IMR-90 (cell line): Measurements from ENCODE around the gene EBF3. TPM values are rescaled to one million over a fixed set of nuclear protein-coding genes. Genes with fewer than 3 reads are reported as not detected.

ENCODE experiments used
- ATAC-seq: fragments of 200-7000 bp; cut with Tn5 transposase; 2 replicates; pipeline ENCODE4 v1.9.1; 2020; ENCODE audit warnings: low read depth, mild to moderate bottlenecking, moderate library complexity
- BruUV-seq: library from RNA; stranded (reverse); fragments of 400-500 nt; replicated peaks from 2 replicates; lab custom pipeline; 2021; lab: Mats Ljungman, UMichigan
- CTCF ChIA-PET: fragments of 300-600 bp; formaldehyde crosslinking; extraction: SDS; loops from one replicate; lab custom pipeline; 2021; ENCODE audit warnings: antibody characterized with exemption; lab: Yijun Ruan, JAX
- POLR2A ChIA-PET: fragments of 300-600 bp; sonication (Branson Sonifier 250); formaldehyde crosslinking; loops from one replicate; lab custom pipeline; 2022; ENCODE audit warnings: antibody characterized with exemption; ENCODE audit not compliant: unreplicated experiment; lab: Charles Lee
- DNase-seq: peaks from one replicate; pipeline ENCODE4 v3.0.0; 2013
- H2AFZ ChIP-seq: replicated peaks from 2 replicates; pipeline ENCODE3; 2013; ENCODE audit warnings: low read length, mild to moderate bottlenecking; ENCODE audit not compliant: poor library complexity
- H2AK5ac ChIP-seq: 2 replicates; pipeline ENCODE4 v1.6.1; 2013; ENCODE audit warnings: low read depth, low read length, inconsistent platforms
- H2AK9ac ChIP-seq: replicated peaks from 2 replicates; pipeline ENCODE3; 2013; ENCODE audit warnings: mild to moderate bottlenecking, low read depth, low read length, moderate library complexity; ENCODE audit not compliant: poor library complexity
- H2BK120ac ChIP-seq: 2 replicates; pipeline ENCODE4 v1.6.1; 2013; ENCODE audit warnings: low read depth, low read length, inconsistent platforms
- H2BK15ac ChIP-seq: 3 replicates; pipeline ENCODE4 v1.6.1; 2013; ENCODE audit warnings: low read depth, low read length, inconsistent platforms
- H2BK20ac ChIP-seq: 2 replicates; pipeline ENCODE4 v1.6.1; 2013; ENCODE audit warnings: low read depth, mild to moderate bottlenecking, inconsistent platforms, low read length, moderate library complexity
- H2BK5ac ChIP-seq: 2 replicates; pipeline ENCODE4 v1.6.1; 2013; ENCODE audit warnings: mild to moderate bottlenecking, low read depth, low read length, inconsistent platforms; ENCODE audit not compliant: poor library complexity, severe bottlenecking
- H3K14ac ChIP-seq: replicated peaks from 2 replicates; pipeline ENCODE4 v1.6.1; 2013; ENCODE audit warnings: low read depth, low read length, inconsistent platforms
- H3K18ac ChIP-seq: 2 replicates; pipeline ENCODE4 v1.6.1; 2013; ENCODE audit warnings: low read depth, low read length, control low read depth
- H3K23ac ChIP-seq: 2 replicates; pipeline ENCODE4 v1.6.1; 2013; ENCODE audit warnings: low read depth, low read length, inconsistent platforms
- H3K27ac ChIP-seq: 2 replicates; pipeline ENCODE4 v1.5.1; 2013; ENCODE audit warnings: mild to moderate bottlenecking, control low read depth, low read length; ENCODE audit not compliant: insufficient read depth
- H3K27me3 ChIP-seq: 2 replicates; pipeline ENCODE4 v1.6.1; 2013; ENCODE audit warnings: low read length; ENCODE audit not compliant: control insufficient read depth, insufficient read depth
- H3K36me3 ChIP-seq: 2 replicates; pipeline ENCODE4 v1.6.1; 2013; ENCODE audit warnings: low read length, mixed read lengths; ENCODE audit not compliant: control insufficient read depth, insufficient read depth
- H3K4ac ChIP-seq: 2 replicates; pipeline ENCODE4 v1.6.1; 2013; ENCODE audit warnings: low read depth, low read length, inconsistent platforms
- H3K4me1 ChIP-seq: 2 replicates; pipeline ENCODE4 v1.6.1; 2013; ENCODE audit warnings: low read length, mixed read lengths; ENCODE audit not compliant: control insufficient read depth, insufficient read depth
- H3K4me2 ChIP-seq: 2 replicates; pipeline ENCODE4 v1.6.1; 2013; ENCODE audit warnings: low read depth, mild to moderate bottlenecking, control low read depth, low read length, moderate library complexity
- H3K4me3 ChIP-seq: 2 replicates; pipeline ENCODE4 v1.5.1; 2013; ENCODE audit warnings: low read depth, mild to moderate bottlenecking, control low read depth, low read length, moderate library complexity; ENCODE audit not compliant: insufficient read depth
- H3K56ac ChIP-seq: 2 replicates; pipeline ENCODE4 v1.6.1; 2013; ENCODE audit warnings: low read length, inconsistent platforms; ENCODE audit not compliant: insufficient read depth; ENCODE audit errors: extremely low read depth
- H3K79me1 ChIP-seq, 2 experiments: 2 replicates each; pipeline ENCODE4 v1.6.1; 2013; ENCODE audit warnings: low read length in 2 of 2, inconsistent platforms in 1 of 2, low read depth in 1 of 2
- H3K9ac ChIP-seq: 2 replicates; pipeline ENCODE4 v1.6.1; 2013; ENCODE audit warnings: low read depth, low read length, control low read depth
- H3K9me1 ChIP-seq: 2 replicates; pipeline ENCODE4 v1.6.1; 2013; ENCODE audit warnings: low read length, inconsistent platforms; ENCODE audit not compliant: insufficient read depth
- H3K9me3 ChIP-seq: 2 replicates; pipeline ENCODE4 v1.6.1; 2013; ENCODE audit warnings: low read length; ENCODE audit not compliant: control insufficient read depth, insufficient read depth
- H4K20me1 ChIP-seq: 2 replicates; pipeline ENCODE4 v1.6.1; 2013; ENCODE audit warnings: low read length, inconsistent platforms; ENCODE audit not compliant: insufficient read depth
- H4K5ac ChIP-seq: 2 replicates; pipeline ENCODE4 v1.6.1; 2013; ENCODE audit warnings: mild to moderate bottlenecking, low read depth, low read length, control low read depth
- H4K8ac ChIP-seq, 2 experiments: 2 replicates each; pipeline ENCODE4 v1.6.1; 2013; ENCODE audit warnings: low read depth in 2 of 2, low read length in 2 of 2, control low read depth in 1 of 2, inconsistent platforms in 1 of 2
- H4K91ac ChIP-seq: 2 replicates; pipeline ENCODE4 v1.6.1; 2013; ENCODE audit warnings: low read depth, low read length, inconsistent platforms; ENCODE audit not compliant: insufficient read depth
- BHLHE40 ChIP-seq: fragments of 150-350 bp; IDR thresholded peaks from 2 replicates; pipeline ENCODE4 v1.6.1; 2016; ENCODE audit warnings: mild to moderate bottlenecking, low read depth, low read length
- MAFK ChIP-seq: IDR thresholded peaks from 2 replicates; pipeline ENCODE4 v1.6.1; 2012; ENCODE audit warnings: low read depth, low read length, improper control_type of control experiment
- MAZ ChIP-seq: IDR thresholded peaks from 2 replicates; pipeline ENCODE4 v1.6.1; 2012; ENCODE audit warnings: low read depth, mild to moderate bottlenecking, low read length, improper control_type of control experiment, moderate library complexity, borderline replicate concordance
- MXI1 ChIP-seq: IDR thresholded peaks from 2 replicates; pipeline ENCODE4 v1.6.1; 2012; ENCODE audit warnings: low read depth, mild to moderate bottlenecking, low read length, moderate library complexity, borderline replicate concordance
- POLR2A ChIP-seq: IDR thresholded peaks from 2 replicates; pipeline ENCODE4 v1.6.1; 2012; ENCODE audit warnings: mild to moderate bottlenecking, low read depth, low read length
- RAD21 ChIP-seq: IDR thresholded peaks from 2 replicates; pipeline ENCODE4 v1.6.1; 2012; ENCODE audit warnings: low read length, improper control_type of control experiment
- SMC3 ChIP-seq: fragments of 150-350 bp; IDR thresholded peaks from 2 replicates; pipeline ENCODE4 v1.6.1; 2016; ENCODE audit warnings: low read depth, mild to moderate bottlenecking, antibody characterized with exemption, low read length, moderate library complexity
- WGBS, 2 experiments: methylation state at CpG; one replicate each; pipeline versions ENCODE4 v1.1.5 to v1.1.7; 2013; ENCODE audit warnings: missing lambda C conversion rate in 2 of 2; ENCODE audit not compliant: insufficient read length in 1 of 2; ENCODE audit errors: extremely low coverage in 2 of 2; 5-methylcytosine and 5-hydroxymethylcytosine counted together
- dilution Hi-C: fragments of 300-500 bp; cut with HindIII; formaldehyde crosslinking; loops from one replicate; pipeline ENCODE4 v1.14.3; 2018; ENCODE audit warnings: low sequenced_read_pairs; ENCODE audit not compliant: unreplicated experiment
- in situ Hi-C: fragments of 300-500 bp; cut with MboI; formaldehyde crosslinking; loops from 3 replicates; pipeline ENCODE4 v1.14.3; 2019; ENCODE audit warnings: low sequenced_read_pairs, inconsistent platforms, mixed read lengths
- intact Hi-C: fragments of 100-400 bp; cut with micrococcal nuclease; formaldehyde crosslinking; loops from 2 replicates; pipeline ENCODE4 v1.10.0; 2022
- polyA plus RNA-seq, 3 experiments: library from polyadenylated mRNA; depleted of rRNA; stranded (reverse); fragments of >200 nt; gene quantifications; 2 replicates each; pipeline ENCODE4 v1.2.3, GENCODE V29; 2012; ENCODE audit warnings: low replicate concordance in 1 of 3
- total RNA-seq: library from RNA; depleted of rRNA; stranded (reverse); fragments of >200 nt; gene quantifications from 2 replicates; pipeline ENCODE4 v1.2.3, GENCODE V29; 2012
- TF ChIP-seq, protein P1 (sequence below): conservative IDR thresholded peaks from 2 replicates; pipeline ENCODE4 v1.5.1; 2012; ENCODE audit warnings: mild to moderate bottlenecking, low read depth, low read length, improper control_type of control experiment
- TF ChIP-seq, protein P2 (sequence below): fragments of 150-350 bp; IDR thresholded peaks from 2 replicates; pipeline ENCODE4 v1.6.1; 2016; ENCODE audit warnings: low read depth, mild to moderate bottlenecking, low read length, moderate library complexity, borderline replicate concordance
- TF ChIP-seq, protein P3 (sequence below): fragments of 150-350 bp; IDR thresholded peaks from 2 replicates; pipeline ENCODE4 v1.6.1; 2017; ENCODE audit warnings: mild to moderate bottlenecking, antibody characterized with exemption, low read length, low read depth

Gene EBF3
- total and polyA plus RNA-seq, 2 of the 4 experiments (the other 2 are of a cell fraction) = 0.36 to 0.70 TPM

DNA sequence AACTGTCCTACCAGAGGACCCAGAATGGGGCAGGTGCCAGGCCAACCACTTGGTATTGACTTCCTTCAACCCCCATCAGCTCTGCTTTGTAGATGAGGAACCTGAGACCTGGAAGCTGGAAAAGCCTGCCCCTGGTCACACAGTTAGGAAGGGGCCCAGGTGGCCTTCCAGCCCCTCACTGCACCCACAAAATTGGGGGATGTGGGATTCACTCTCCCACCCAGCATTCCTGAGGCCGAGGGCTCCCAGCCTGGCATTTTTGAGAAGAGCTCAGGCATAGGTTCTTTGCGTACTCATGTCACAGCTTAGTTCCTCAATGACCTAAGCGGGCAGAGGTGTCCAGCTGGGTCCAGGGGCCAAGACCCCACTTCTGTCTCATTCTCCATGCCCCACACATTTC, 46.1 kb downstream of the EBF3 start:
- no peak overlapping the region for H2AK5ac ChIP-seq
- H3K4ac ChIP-seq = no peak overlapping the region
- no TSS peak for BruUV-seq
- no peaks in the 10 kb centered on the region for H3K27me3 ChIP-seq
- H3K9me3 ChIP-seq = peaks cover 15% of the 10 kb centered on the region; the same call in 1 of the 2 replicates
- no peak overlapping the region for H3K23ac ChIP-seq
- dilution Hi-C loops (no loop called here), intact Hi-C loops (no loop called here), in situ Hi-C loops (no loop called here)
- H2BK15ac ChIP-seq = no peak overlapping the region
- H2AFZ ChIP-seq = no peak overlapping the region
- ATAC-seq = no peak
- 33% methylated on average over 1 of the region's 3 CpGs; no CpG with 5 or more reads in 1 of the 2 experiments for WGBS, 2 experiments
- no peaks in the 10 kb centered on the region; the same call in 1 of the 2 replicates for H4K20me1 ChIP-seq
- no peak overlapping the region for H2AK9ac ChIP-seq
- no peak overlapping the region for H4K5ac ChIP-seq
- H3K4me2 ChIP-seq = no peak overlapping the region
- no peaks in the 10 kb centered on the region for H3K9me1 ChIP-seq
- no peak overlapping the region for H3K9ac ChIP-seq
- no peak overlapping the region for H2BK5ac ChIP-seq
- H2BK120ac ChIP-seq = no peak overlapping the region
- DNase-seq = no peak
- H2BK20ac ChIP-seq = no peak overlapping the region
- no peak overlapping the region for H4K8ac ChIP-seq
- H3K79me1 ChIP-seq = no peaks in the 10 kb centered on the region
- H4K91ac ChIP-seq = no peak overlapping the region
- CTCF ChIA-PET = no interaction called here
- H3K4me1 ChIP-seq = no peaks in the 10 kb centered on the region
- H3K36me3 ChIP-seq = no peaks in the 10 kb centered on the region
- H3K18ac ChIP-seq = no peak overlapping the region
- H3K14ac ChIP-seq = no peak overlapping the region
- no peak overlapping the region for H3K27ac ChIP-seq
- H3K56ac ChIP-seq = no peak overlapping the region
- TF ChIP-seq POLR2A (no peak), SMC3 (no peak), MAFK (no peak), BHLHE40 (no peak), MXI1 (no peak), RAD21 (no peak), MAZ (no peak)
- TF ChIP-seq, protein P1, sequence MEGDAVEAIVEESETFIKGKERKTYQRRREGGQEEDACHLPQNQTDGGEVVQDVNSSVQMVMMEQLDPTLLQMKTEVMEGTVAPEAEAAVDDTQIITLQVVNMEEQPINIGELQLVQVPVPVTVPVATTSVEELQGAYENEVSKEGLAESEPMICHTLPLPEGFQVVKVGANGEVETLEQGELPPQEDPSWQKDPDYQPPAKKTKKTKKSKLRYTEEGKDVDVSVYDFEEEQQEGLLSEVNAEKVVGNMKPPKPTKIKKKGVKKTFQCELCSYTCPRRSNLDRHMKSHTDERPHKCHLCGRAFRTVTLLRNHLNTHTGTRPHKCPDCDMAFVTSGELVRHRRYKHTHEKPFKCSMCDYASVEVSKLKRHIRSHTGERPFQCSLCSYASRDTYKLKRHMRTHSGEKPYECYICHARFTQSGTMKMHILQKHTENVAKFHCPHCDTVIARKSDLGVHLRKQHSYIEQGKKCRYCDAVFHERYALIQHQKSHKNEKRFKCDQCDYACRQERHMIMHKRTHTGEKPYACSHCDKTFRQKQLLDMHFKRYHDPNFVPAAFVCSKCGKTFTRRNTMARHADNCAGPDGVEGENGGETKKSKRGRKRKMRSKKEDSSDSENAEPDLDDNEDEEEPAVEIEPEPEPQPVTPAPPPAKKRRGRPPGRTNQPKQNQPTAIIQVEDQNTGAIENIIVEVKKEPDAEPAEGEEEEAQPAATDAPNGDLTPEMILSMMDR = no peak
- TF ChIP-seq, protein P2, sequence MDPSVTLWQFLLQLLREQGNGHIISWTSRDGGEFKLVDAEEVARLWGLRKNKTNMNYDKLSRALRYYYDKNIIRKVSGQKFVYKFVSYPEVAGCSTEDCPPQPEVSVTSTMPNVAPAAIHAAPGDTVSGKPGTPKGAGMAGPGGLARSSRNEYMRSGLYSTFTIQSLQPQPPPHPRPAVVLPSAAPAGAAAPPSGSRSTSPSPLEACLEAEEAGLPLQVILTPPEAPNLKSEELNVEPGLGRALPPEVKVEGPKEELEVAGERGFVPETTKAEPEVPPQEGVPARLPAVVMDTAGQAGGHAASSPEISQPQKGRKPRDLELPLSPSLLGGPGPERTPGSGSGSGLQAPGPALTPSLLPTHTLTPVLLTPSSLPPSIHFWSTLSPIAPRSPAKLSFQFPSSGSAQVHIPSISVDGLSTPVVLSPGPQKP = no peak
- TF ChIP-seq, protein P3, sequence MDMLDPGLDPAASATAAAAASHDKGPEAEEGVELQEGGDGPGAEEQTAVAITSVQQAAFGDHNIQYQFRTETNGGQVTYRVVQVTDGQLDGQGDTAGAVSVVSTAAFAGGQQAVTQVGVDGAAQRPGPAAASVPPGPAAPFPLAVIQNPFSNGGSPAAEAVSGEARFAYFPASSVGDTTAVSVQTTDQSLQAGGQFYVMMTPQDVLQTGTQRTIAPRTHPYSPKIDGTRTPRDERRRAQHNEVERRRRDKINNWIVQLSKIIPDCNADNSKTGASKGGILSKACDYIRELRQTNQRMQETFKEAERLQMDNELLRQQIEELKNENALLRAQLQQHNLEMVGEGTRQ = no peak
- POLR2A ChIA-PET = interaction anchor here (1.1 kb wide), 1 partner anchor 239 kb away, joined by 3 read pairs; no protein-coding TSS in a partner anchor
- H3K4me3 ChIP-seq = no peak overlapping the region
